ENCODE data around the gene UFSP1. TPM values are rescaled to one million over a fixed set of nuclear protein-coding genes. Genes with fewer than 3 reads are reported as not detected.

The UFSP1 gene
- total and polyA plus RNA-seq, 5 experiments from 2014 or later = 1.1 to 10.9 (median 2.7) TPM

DNA sequence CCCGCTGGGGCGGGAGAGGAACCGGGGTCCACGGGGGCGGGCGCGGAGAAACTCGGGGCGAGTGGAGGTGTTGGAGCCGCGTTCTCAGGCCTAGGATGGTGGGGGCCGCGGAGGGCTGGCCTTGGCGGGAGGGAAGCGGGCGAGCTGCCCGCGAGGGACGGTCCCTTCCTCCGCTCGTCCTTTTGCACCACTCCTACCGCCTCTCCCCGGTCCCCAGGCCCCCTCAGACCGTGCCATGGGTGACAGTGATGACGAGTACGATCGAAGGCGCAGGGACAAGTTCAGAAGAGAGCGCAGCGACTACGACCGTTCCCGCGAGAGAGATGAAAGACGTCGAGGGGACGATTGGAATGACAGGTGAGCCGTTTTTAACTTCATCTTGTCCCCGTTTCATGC lies 14.2 kb downstream of the UFSP1 start:
- Mint-ChIP-seq H3K27me3 (peaks cover 0 to 3% (median 0%) of the 10 kb centered on the region in 5 donors), H3K27ac (peak overlapping the region; percentile 96 to 99 (median 98)), H3K4me3 (peak overlapping the region; percentile 95 to 99 (median 98)), H3K36me3 (peaks cover 3 to 52% (median 6%) of the 10 kb centered on the region in 3 donors), H3K9me3 (no peaks in the 10 kb centered on the region), H3K4me1 (peaks cover 17 to 57% (median 54%) of the 10 kb centered on the region in 4 donors)
- POLR2A ChIA-PET = interaction anchor here (0.9 to 7.2 kb wide), 20 partner anchors 9 to 447 kb away, joined by 3 to 165 read pairs (median 4); partner anchors contain the start of genes ACHE, EPHB4, FBXO24 and LRCH4
- DNase-seq (peak in 2 of 10 donors; percentile 43 to 45), ATAC-seq (peak; percentile 35 to 37)

DNA sequence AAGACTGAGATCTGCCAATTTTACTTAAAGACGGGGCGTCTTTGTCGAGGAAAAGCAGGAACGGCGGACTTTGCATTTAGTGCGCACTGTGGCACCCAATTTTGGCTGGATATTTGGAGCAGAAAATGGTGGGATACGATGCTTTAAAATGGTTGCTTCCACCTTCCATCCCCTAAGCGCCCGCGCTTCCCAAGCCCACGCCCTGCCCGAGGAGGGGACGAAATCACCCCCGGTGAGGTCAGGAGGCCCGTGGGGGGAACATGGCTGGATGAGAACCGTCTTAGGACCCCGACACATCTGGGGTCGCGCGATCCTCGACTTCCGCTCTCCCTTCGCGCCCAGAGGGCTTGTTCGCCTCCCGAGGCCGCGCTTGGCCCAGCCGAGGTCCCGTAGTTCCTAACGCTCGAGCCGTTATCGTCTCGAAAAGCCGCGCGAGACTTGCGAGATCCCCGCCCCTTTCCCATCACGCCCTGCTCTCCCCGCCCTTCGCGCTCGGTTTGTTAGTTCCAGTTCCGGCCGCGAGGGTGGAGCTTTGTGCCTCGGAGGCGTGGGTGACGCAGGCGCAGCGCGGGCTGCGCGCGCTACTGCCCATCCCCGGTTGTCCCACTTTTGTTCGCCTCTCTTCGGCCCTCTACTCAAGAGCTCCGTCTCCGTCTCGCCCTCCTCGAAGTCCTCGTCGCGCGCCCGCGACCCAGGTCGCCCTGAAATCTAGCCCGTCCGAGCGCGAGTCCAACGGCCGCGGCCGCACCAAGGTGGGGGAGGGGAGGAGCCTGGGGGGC lies 14.7 kb downstream of the UFSP1 start, which contains the start of gene SRRT:
SRRT (plus strand) TSS at position 527 of the 779 bp plus-strand sequence. CDS start 488 bp downstream, outside the sequence.
- ATAC-seq (peak; percentile 94 to 95), DNase-seq (peak; percentile 95 to 99 (median 98))
- no peaks in the 10 kb centered on the region for H3K9me3 Mint-ChIP-seq
- H3K27ac Mint-ChIP-seq = peak within 1 kb of the TSS; percentile 96 to 99 (median 98)
- POLR2A ChIA-PET = interaction anchor here (0.6 to 7.2 kb wide), 20 partner anchors 10 to 447 kb away, joined by 3 to 165 read pairs (median 4); partner anchors contain the start of genes ACHE, EPHB4, FBXO24 and LRCH4
- H3K27me3 Mint-ChIP-seq = peaks cover 0 to 3% (median 0%) of the 10 kb centered on the region in 5 donors
- H3K4me1 Mint-ChIP-seq = peaks cover 14 to 53% (median 49%) of the 10 kb centered on the region in 4 donors
- H3K4me3 Mint-ChIP-seq = peak within 1 kb of the TSS; percentile 95 to 99 (median 98)
- H3K36me3 Mint-ChIP-seq = peaks cover 3 to 47% (median 6%) of the 10 kb centered on the region in 3 donors

DNA sequence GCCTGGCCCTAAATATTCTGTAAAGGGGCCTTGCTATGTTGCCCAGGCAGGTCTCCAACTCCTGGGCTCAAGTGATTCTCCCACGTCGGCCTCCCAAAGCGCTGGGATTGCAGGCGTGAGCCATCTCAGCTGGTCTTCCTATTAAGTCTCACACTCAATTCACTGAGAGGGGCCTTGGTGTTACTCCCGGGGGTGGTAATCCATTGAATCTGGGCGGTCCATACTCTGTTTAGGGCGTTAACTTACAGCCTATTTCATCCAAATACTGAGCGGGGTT lies 15.3 kb downstream of the UFSP1 start:
- Mint-ChIP-seq H3K9me3 (no peaks in the 10 kb centered on the region), H3K4me3 (peak overlapping the region; percentile 95 to 99 (median 98)), H3K27me3 (peaks cover 0 to 3% (median 0%) of the 10 kb centered on the region in 5 donors), H3K36me3 (peaks cover 3 to 42% (median 6%) of the 10 kb centered on the region in 3 donors), H3K4me1 (peaks cover 14 to 48% (median 44%) of the 10 kb centered on the region in 4 donors), H3K27ac (peak overlapping the region; percentile 96 to 99 (median 98))
- DNase-seq = no peak
- POLR2A ChIA-PET = interaction anchor here (1.2 to 7.2 kb wide), 7 partner anchors 10 to 344 kb away, joined by 3 to 165 read pairs (median 9); partner anchors contain the start of genes MOSPD3, PLOD3, SLC12A9 and UFSP1
- peak in 1 of 2 donors; percentile 1 for ATAC-seq

DNA sequence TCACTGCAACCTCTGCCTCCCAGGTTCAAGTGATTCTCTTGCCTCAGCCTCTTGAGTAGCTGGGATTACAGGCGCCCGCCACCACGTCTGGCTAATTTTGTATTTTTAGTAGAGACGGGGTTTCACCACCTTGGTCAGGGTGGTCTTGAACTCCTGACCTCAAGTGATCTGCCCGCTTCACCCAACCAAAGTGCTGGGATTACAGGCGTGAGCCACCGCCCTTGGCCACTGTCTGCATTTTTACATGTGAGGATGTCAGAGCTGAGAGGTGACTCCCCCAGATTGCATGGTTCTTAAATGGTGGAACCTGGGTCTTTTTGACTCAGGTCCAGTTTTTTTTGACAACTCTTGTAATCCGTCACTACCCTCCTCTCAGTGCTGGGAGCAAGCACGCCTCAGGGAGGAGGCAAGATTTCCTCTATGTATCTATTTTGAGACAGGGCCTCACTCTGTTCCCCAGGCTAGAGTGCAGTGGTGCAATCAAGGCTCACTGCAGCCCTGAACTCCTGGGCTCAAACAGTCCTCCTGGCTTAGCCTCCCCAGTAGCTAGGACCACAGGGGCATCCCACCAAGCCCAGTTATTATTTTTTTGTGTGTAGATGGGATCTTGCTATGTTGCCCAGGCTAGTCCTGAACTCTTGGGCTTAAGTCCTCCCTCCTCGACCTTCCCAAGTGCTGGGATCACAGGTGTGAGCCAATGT lies 15.8 kb downstream of the UFSP1 start:
- H3K27ac Mint-ChIP-seq = peak overlapping the region; percentile 96 to 99 (median 98)
- DNase-seq = no peak
- no peaks in the 10 kb centered on the region for H3K9me3 Mint-ChIP-seq
- POLR2A ChIA-PET = interaction anchor here (1.5 to 7.2 kb wide), 4 partner anchors 10 to 21 kb away, joined by 5 to 165 read pairs (median 26); partner anchors contain the start of genes SLC12A9 and UFSP1
- no peak for ATAC-seq
- peaks cover 3 to 37% (median 6%) of the 10 kb centered on the region in 3 donors for H3K36me3 Mint-ChIP-seq
- H3K27me3 Mint-ChIP-seq = peaks cover 0 to 3% (median 0%) of the 10 kb centered on the region in 5 donors
- peak overlapping the region; percentile 95 to 99 (median 98) for H3K4me3 Mint-ChIP-seq
- peaks cover 12 to 43% (median 40%) of the 10 kb centered on the region in 4 donors for H3K4me1 Mint-ChIP-seq

DNA sequence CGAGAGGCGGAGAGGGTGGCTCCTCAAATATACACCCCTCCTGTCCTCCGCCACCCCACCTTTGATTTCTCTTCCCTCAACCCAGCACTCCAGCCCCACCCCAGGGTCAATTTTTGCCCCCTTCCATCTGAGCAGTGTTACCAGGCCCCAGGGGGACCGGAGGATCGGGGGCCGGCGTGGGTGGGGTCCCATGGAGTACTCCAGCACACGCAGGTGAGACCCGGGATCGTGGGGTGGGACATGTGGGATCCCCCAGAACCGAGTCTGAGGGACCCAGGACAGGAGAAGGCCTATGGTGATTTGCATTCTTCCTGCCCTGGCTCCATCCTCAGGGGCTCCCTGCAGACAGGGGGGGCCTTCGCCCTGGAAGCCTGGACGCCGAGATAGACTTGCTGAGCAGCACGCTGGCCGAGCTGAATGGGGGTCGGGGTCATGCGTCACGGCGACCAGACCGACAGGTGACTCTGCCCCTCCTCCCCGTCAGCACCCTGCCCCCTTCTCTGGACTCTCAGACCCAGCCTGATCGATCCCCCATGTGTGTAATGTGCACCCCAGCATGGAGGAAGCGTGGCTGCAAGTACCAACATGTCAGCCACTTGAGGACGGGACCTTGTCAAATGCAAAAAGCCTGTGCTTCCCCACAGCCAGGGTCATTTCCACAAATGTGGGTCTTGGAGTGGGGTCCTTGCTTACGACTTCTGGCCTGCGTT lies 21.6 kb downstream of the UFSP1 start:
- peak overlapping the region in 9 of 10 donors; percentile 53 to 95 (median 73) for H3K27ac Mint-ChIP-seq
- no peak for DNase-seq
- POLR2A ChIA-PET = interaction anchor here (1.3 to 1.5 kb wide), 2 partner anchors 12 to 16 kb away, joined by 4 to 6 read pairs; partner anchors contain the start of gene SLC12A9

DNA sequence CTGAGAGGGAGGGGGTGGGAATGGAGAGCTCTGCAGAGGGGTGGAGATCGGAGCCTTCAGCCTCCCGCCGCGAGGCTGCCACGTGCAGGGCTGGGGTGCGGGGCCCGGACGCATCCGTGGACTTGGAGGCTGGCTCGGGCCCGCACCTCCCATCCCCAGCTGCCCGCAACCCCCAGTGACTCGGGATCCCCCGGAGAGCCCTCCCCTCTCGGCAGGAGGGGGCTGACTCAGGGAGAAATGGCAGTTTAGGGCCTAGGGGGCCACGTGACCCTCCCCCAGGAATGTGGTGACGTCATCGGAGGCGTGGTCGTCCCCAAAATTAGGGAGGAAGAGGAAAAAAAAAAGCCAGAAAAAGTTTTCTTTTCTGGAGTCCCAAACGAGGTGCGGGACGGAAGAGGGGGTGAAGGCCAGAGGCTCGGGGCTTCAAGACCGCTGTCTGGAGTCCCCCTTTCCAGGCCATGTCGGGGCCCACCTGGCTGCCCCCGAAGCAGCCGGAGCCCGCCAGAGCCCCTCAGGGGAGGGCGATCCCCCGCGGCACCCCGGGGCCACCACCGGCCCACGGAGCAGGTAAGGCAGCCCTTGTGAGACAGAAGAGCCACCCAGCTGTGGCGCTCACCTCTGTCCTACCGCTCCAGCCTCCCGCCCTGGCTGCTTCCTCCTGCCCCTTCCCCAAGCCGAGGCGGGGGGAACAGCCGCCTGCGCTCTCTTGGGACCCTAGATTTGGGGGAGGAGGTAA lies 22.3 kb downstream of the UFSP1 start, which contains the start of gene TRIP6:
TRIP6 (plus strand) TSS at position 348 of the 736 bp plus-strand sequence; CDS start at position 459, 111 bp downstream.
- ATAC-seq = peak; percentile 43 to 50
- POLR2A ChIA-PET = interaction anchor here (0.9 to 1.5 kb wide), 6 partner anchors 9 to 23 kb away, joined by 3 to 6 read pairs (median 3); partner anchors contain the start of genes SLC12A9 and UFSP1
- Mint-ChIP-seq H3K36me3 (peaks cover 0 to 31% (median 5%) of the 10 kb centered on the region in 3 donors), H3K9me3 (no peaks in the 10 kb centered on the region), H3K4me1 (peaks cover 3 to 20% (median 17%) of the 10 kb centered on the region in 4 donors), H3K4me3 (peak within 1 kb of the TSS; percentile 70 to 87 (median 78)), H3K27me3 (no peaks in the 10 kb centered on the region), H3K27ac (peak within 1 kb of the TSS; percentile 66 to 95 (median 91))
- DNase-seq = peak in 5 of 10 donors; percentile 28 to 50 (median 35)

More for the DNA sequence above, 21.6 kb downstream of the UFSP1 start:
- Mint-ChIP-seq H3K4me1 (peaks cover 3 to 20% (median 17%) of the 10 kb centered on the region in 4 donors), H3K4me3 (peak overlapping the region; percentile 26 to 86 (median 56)), H3K36me3 (peaks cover 0 to 26% (median under 1%) of the 10 kb centered on the region in 3 donors), H3K9me3 (no peaks in the 10 kb centered on the region), H3K27me3 (no peaks in the 10 kb centered on the region)
- no peak for ATAC-seq

DNA sequence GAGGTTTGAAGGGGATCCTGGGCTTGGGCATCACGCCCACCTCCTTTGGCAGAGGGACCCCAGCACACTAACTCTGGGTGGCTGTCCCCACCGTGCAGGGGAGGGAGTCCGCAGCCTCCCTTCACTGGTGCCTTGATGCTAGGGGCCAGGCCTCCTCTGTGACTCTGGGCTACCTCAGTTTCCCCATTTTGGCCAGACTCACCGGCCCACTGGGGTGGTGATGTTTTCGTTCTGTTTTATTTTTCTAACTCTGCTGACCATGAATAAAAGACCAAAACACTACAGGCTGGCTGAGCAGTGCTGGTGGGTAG lies 22.8 kb downstream of the UFSP1 start:
- DNase-seq (peak in 1 of 10 donors; percentile 7), ATAC-seq (no peak)
- POLR2A ChIA-PET = interaction anchor here (0.9 to 1.5 kb wide), 5 partner anchors 9 to 23 kb away, joined by 3 to 6 read pairs (median 3); partner anchors contain the start of genes SLC12A9 and UFSP1
- H3K4me1 Mint-ChIP-seq = peaks cover 2 to 20% (median 17%) of the 10 kb centered on the region in 4 donors
- no peaks in the 10 kb centered on the region for H3K27me3 Mint-ChIP-seq
- H3K27ac Mint-ChIP-seq = peak overlapping the region; percentile 66 to 95 (median 90)
- H3K9me3 Mint-ChIP-seq = no peaks in the 10 kb centered on the region
- H3K36me3 Mint-ChIP-seq = peaks cover 0 to 33% (median 5%) of the 10 kb centered on the region in 3 donors
- H3K4me3 Mint-ChIP-seq = peak overlapping the region; percentile 68 to 87 (median 78)

DNA sequence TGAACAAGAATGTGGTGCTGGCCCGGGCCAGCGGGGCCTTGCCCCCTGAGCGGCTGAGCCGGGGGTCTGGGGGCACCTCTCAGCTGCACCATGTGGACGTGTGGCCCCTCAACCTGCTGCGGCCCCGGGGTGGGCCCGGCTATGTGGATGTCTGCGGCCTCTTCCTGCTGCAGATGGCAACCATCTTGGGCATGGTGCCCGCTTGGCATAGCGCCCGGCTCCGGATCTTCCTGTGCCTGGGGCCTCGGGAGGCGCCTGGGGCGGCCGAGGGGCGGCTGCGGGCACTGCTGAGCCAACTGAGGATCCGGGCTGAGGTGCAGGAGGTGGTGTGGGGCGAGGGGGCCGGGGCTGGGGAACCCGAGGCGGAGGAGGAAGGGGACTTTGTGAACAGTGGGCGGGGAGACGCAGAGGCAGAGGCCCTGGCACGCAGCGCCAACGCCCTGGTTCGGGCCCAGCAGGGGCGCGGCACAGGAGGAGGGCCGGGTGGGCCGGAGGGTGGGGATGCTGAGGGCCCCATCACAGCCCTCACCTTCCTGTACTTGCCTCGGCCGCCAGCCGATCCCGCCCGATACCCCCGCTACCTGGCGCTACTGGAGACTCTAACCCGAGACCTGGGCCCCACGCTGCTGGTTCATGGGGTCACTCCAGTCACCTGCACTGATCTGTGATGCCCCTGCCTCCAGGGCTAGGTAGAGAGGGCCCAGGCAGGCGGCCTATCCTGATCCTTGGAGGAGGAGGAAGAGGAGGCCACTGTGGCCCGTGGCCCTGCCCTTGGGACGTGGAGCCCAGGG lies 23.4 kb downstream of the UFSP1 start:
- DNase-seq = peak in 7 of 10 donors; percentile 39 to 74 (median 52)
- Mint-ChIP-seq H3K27ac (peak overlapping the region; percentile 66 to 95 (median 90)), H3K9me3 (no peaks in the 10 kb centered on the region), H3K36me3 (peaks cover 0 to 35% (median 5%) of the 10 kb centered on the region in 3 donors), H3K4me1 (peaks cover 1 to 18% (median 17%) of the 10 kb centered on the region in 4 donors), H3K4me3 (peak overlapping the region; percentile 68 to 87 (median 78)), H3K27me3 (no peaks in the 10 kb centered on the region)
- ATAC-seq = peak; percentile 69 to 75
- POLR2A ChIA-PET = interaction anchor here (0.9 to 4.7 kb wide), 6 partner anchors 9 to 24 kb away, joined by 3 to 22 read pairs (median 3); partner anchors contain the start of genes SLC12A9, SRRT and UFSP1

DNA sequence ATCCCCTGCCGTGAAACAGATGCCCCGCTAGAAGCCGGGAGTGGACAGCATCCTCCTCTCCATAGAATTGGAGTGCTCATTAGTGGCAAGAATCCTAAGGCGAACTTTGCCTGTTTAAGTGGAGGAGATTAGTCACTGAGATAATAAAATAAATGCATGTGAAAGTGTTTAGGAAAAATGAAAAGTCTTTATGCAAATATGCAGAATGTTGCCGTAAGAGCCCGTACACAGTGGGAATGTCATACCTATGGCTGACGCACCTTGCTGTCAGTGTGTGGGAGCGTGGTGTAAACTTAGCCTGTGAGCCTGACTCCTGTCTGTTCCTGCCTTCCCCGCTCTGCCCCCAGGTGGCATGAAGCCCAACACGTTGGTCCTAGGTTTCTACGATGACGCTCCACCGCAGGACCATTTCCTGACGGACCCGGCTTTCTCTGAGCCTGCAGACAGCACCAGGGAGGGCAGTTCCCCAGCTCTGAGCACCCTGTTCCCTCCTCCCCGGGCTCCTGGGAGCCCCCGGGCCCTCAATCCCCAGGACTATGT lies 24.1 kb downstream of the UFSP1 start:
- H3K9me3 Mint-ChIP-seq = no peaks in the 10 kb centered on the region
- ATAC-seq (peak in 1 of 2 donors; percentile 8), DNase-seq (peak in 1 of 10 donors; percentile 16)
- H3K27ac Mint-ChIP-seq = peak overlapping the region in 7 of 10 donors; percentile 10 to 89 (median 57)
- peaks cover 5 to 42% (median 6%) of the 10 kb centered on the region in 3 donors for H3K36me3 Mint-ChIP-seq
- peaks cover 4 to 18% (median 17%) of the 10 kb centered on the region in 4 donors for H3K4me1 Mint-ChIP-seq
- peak overlapping the region in 6 of 10 donors; percentile 10 to 79 (median 23) for H3K4me3 Mint-ChIP-seq
- POLR2A ChIA-PET = interaction anchor here (1.2 to 4.7 kb wide), 2 partner anchors 9 to 24 kb away, joined by 4 to 22 read pairs; partner anchors contain the start of genes SRRT and UFSP1
- H3K27me3 Mint-ChIP-seq = no peaks in the 10 kb centered on the region

All from naive thymus-derived CD8-positive, alpha-beta T cell (primary cell).